DND-41 (cell line): ENCODE data around the gene FGD1.

ENCODE experiments used
- ATAC-seq: fragments of 200-7000 bp; cut with Tn5 transposase; 3 replicates; pipeline ENCODE4 v1.9.1; 2021; ENCODE audit warnings: low read depth; ENCODE audit not compliant: insufficient read depth
- DNase-seq: peaks from one replicate; pipeline ENCODE4 v3.0.0-alpha.2; 2020
- H2AFZ ChIP-seq: 2 replicates; pipeline ENCODE4 v1.6.0; 2012; ENCODE audit warnings: low read depth, low read length
- H3K27ac ChIP-seq: 2 replicates; pipeline ENCODE4 v1.5.1; 2012; ENCODE audit warnings: low read length, inconsistent platforms
- H3K27me3 ChIP-seq: fragments of 200-600 bp; sonication (generic); 2 replicates; pipeline ENCODE4 v1.6.0; 2012; ENCODE audit warnings: low read length, mild to moderate bottlenecking, inconsistent platforms; ENCODE audit not compliant: insufficient read depth, poor library complexity
- H3K36me3 ChIP-seq: 2 replicates; pipeline ENCODE4 v1.5.1; 2012; ENCODE audit warnings: low read length, inconsistent platforms; ENCODE audit not compliant: insufficient read depth
- H3K4me1 ChIP-seq: 2 replicates; pipeline ENCODE4 v1.5.1; 2012; ENCODE audit warnings: mild to moderate bottlenecking, low read length; ENCODE audit not compliant: insufficient read depth
- H3K4me2 ChIP-seq: 2 replicates; pipeline ENCODE4 v1.6.0; 2012; ENCODE audit warnings: mild to moderate bottlenecking, moderate library complexity, low read length, inconsistent platforms; ENCODE audit not compliant: insufficient read depth
- H3K4me3 ChIP-seq, 2 experiments: fragments of 200-600 bp in 1 of 2; shearing (Covaris generic) in 1 of 2; 2 replicates each; pipeline ENCODE4 v1.5.1; 2012 to 2016; ENCODE audit warnings: inconsistent platforms in 2 of 2, low read length in 2 of 2, mild to moderate bottlenecking in 2 of 2, low read depth in 1 of 2, moderate library complexity in 1 of 2
- H3K79me2 ChIP-seq: 2 replicates; pipeline ENCODE4 v1.6.0; 2012; ENCODE audit warnings: low read length, inconsistent platforms; ENCODE audit not compliant: insufficient read depth
- H3K9ac ChIP-seq: 2 replicates; pipeline ENCODE4 v1.6.0; 2012; ENCODE audit warnings: low read depth, mild to moderate bottlenecking, inconsistent platforms, low read length, moderate library complexity
- H3K9me3 ChIP-seq: 2 replicates; pipeline ENCODE4 v1.5.1; 2012; ENCODE audit warnings: low read length, moderate library complexity, mild to moderate bottlenecking, inconsistent platforms; ENCODE audit not compliant: insufficient read depth, severe bottlenecking
- H4K20me1 ChIP-seq: 2 replicates; pipeline ENCODE4 v1.6.0; 2012; ENCODE audit warnings: low read length; ENCODE audit not compliant: insufficient read depth
- EZH2 ChIP-seq: IDR thresholded peaks from 3 replicates; pipeline ENCODE4 v1.6.1; 2012; ENCODE audit warnings: borderline replicate concordance, low read depth, mild to moderate bottlenecking, moderate library complexity, low read length, inconsistent platforms; ENCODE audit not compliant: severe bottlenecking
- TF ChIP-seq, protein P1 (sequence below): IDR thresholded peaks from 2 replicates; pipeline ENCODE4 v1.5.1; 2012; ENCODE audit warnings: borderline replicate concordance, low read length, moderate library complexity, mild to moderate bottlenecking; ENCODE audit not compliant: poor library complexity, severe bottlenecking; ENCODE audit errors: extremely low read depth

Gene FGD1

DNA sequence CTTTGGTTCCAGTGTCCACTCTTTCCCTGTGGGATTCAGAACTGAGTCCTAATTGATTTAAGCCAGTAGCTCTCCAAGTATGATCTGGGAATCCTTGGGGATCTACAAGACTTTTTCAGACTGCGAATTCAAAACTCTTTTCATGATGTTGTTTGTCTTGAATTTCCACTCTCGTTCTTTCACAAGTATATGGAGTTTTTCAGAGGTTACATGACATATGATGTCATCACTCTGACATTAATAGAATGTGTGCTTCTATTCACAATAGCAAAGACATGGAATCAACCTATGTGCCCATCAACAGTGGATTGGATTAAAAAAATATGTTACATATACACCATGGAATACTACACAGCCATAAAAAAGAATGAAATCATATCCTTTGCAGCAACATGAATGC is 79.1 kb downstream of the FGD1 start:
- Histone ChIP-seq H3K27me3 (no peaks in the 10 kb centered on the region), H2AFZ (no peak overlapping the region), H3K27ac (no peak overlapping the region), H3K79me2 (no peaks in the 10 kb centered on the region), H3K4me1 (no peaks in the 10 kb centered on the region), H4K20me1 (peaks cover 4% of the 10 kb centered on the region; the same call in 1 of the 2 replicates), H3K36me3 (no peaks in the 10 kb centered on the region), H3K9ac (no peak overlapping the region), H3K4me2 (no peak overlapping the region), H3K4me3 (no peak overlapping the region), H3K9me3 (no peaks in the 10 kb centered on the region)
- TF ChIP-seq EZH2, result no peak
- TF ChIP-seq, protein P1, sequence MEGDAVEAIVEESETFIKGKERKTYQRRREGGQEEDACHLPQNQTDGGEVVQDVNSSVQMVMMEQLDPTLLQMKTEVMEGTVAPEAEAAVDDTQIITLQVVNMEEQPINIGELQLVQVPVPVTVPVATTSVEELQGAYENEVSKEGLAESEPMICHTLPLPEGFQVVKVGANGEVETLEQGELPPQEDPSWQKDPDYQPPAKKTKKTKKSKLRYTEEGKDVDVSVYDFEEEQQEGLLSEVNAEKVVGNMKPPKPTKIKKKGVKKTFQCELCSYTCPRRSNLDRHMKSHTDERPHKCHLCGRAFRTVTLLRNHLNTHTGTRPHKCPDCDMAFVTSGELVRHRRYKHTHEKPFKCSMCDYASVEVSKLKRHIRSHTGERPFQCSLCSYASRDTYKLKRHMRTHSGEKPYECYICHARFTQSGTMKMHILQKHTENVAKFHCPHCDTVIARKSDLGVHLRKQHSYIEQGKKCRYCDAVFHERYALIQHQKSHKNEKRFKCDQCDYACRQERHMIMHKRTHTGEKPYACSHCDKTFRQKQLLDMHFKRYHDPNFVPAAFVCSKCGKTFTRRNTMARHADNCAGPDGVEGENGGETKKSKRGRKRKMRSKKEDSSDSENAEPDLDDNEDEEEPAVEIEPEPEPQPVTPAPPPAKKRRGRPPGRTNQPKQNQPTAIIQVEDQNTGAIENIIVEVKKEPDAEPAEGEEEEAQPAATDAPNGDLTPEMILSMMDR, result no peak
- ATAC-seq (no peak), DNase-seq (no peak)

DNA sequence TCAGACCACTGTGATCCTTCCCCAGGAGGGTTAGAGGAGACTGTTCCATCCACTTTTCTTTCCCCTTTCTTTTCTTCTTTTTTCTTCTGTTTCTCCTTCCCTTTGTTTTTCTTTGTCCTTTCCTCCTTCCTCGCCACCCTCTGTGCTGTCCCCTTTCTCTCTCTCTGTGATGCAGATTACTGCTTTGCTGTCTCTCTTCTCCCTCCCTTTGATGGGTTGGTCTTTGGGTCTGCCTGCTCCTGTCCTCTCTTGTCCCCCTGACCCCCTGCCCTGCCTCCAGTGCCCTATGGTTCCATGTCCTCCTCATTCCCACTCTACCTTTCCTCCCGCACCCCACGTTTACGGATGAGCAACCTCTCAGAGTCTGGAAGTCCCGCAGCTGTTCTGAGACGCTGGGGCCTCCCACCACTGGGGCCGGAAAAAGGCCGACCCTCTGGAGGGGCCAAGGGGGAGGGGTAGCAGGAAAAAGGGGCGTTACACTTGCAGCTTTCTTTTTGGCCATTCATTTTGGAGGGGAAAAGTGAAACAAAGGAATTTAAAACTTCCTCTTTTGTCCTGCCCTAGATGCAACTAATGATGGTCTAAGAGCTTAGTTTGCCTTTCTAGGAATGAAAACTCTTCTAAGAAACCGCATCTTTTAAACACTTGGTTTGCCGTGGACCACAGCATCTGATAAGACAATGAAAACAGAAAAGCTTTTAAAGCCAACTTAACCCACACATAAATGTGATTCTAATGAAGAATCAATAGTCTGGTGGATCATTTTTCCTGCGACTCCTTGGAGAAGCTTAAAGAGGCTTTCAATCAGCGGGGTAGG is 80.3 kb downstream of the FGD1 start:
- no peaks in the 10 kb centered on the region for H3K27me3 ChIP-seq
- H3K4me3 ChIP-seq, result no peak overlapping the region
- ATAC-seq (no peak), DNase-seq (no peak)
- TF ChIP-seq, protein P1, result no peak
- no peak for TF ChIP-seq EZH2
- H3K27ac ChIP-seq, result no peak overlapping the region
- H3K36me3 ChIP-seq, result no peaks in the 10 kb centered on the region
- no peaks in the 10 kb centered on the region for H3K4me1 ChIP-seq
- H3K9me3 ChIP-seq, result no peaks in the 10 kb centered on the region
- no peak overlapping the region for H3K4me2 ChIP-seq
- H3K9ac ChIP-seq, result no peak overlapping the region
- H4K20me1 ChIP-seq, result peaks cover 4% of the 10 kb centered on the region; the same call in 1 of the 2 replicates
- no peak overlapping the region for H2AFZ ChIP-seq
- no peaks in the 10 kb centered on the region for H3K79me2 ChIP-seq

DNA sequence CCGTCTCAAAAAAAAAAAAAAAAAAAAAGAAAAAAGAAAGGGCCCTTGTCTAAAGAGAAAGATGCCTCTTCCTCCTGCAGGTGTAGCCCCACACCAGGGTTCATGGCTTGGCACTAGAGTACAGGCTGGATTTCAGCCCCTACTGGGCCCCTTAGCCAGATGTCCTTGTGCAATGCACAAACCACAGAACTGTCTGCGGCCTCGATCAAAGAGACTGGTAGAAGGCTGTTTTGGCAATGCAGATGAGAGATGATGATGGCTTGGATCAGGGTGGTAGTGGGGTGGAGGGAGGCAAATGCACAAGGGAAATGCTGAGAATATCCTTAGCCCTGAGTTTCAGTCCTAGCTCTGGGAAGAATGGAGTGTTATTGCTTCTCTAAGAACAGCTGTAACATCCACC is 82.3 kb downstream of the FGD1 start:
- TF ChIP-seq, protein P1, result no peak
- TF ChIP-seq EZH2, result no peak
- no peaks in the 10 kb centered on the region for H3K36me3 ChIP-seq
- no peak overlapping the region for H2AFZ ChIP-seq
- no peak overlapping the region for H3K9ac ChIP-seq
- peak; percentile 84 for ATAC-seq
- H3K27ac ChIP-seq, result no peak overlapping the region
- H3K9me3 ChIP-seq, result no peaks in the 10 kb centered on the region
- H3K4me1 ChIP-seq, result no peaks in the 10 kb centered on the region
- H3K27me3 ChIP-seq, result no peaks in the 10 kb centered on the region
- no peak overlapping the region for H3K4me2 ChIP-seq
- peaks cover 4% of the 10 kb centered on the region; the same call in 1 of the 2 replicates for H4K20me1 ChIP-seq
- no peak overlapping the region for H3K4me3 ChIP-seq
- no peaks in the 10 kb centered on the region for H3K79me2 ChIP-seq
- peak; percentile 65 for DNase-seq
